ENCODE results near the gene ZBTB18.

The ZBTB18 gene

DNA sequence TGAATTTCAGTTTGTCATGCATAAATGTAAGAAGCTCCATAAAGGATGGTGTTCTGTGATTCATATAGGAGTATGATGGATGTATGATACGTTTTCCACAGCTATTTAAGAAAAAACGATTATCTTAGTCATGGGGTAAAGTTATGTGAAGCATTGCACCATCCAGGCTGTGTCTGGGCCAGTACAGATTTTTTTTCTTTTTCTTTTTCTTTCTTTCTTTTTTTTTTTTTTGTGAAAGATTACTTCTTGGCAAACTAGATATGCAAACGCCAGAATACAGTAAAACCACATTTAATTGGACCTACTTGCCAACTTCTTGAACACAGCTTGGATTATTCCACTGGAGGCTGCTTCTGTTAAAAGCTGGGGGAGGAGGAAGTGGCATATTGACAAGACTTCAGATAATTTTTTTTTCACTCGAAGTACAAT, 14.9 kb downstream of the ZBTB18 start:
- peaks cover 21% of the 10 kb centered on the region for H3K4me1 Mint-ChIP-seq
- no peak overlapping the region for H3K27ac Mint-ChIP-seq
- H3K9me3 Mint-ChIP-seq: no peaks in the 10 kb centered on the region
- H3K4me3 Mint-ChIP-seq: no peak overlapping the region
- H3K27me3 Mint-ChIP-seq: no peaks in the 10 kb centered on the region
- H3K36me3 Mint-ChIP-seq: no peaks in the 10 kb centered on the region

DNA sequence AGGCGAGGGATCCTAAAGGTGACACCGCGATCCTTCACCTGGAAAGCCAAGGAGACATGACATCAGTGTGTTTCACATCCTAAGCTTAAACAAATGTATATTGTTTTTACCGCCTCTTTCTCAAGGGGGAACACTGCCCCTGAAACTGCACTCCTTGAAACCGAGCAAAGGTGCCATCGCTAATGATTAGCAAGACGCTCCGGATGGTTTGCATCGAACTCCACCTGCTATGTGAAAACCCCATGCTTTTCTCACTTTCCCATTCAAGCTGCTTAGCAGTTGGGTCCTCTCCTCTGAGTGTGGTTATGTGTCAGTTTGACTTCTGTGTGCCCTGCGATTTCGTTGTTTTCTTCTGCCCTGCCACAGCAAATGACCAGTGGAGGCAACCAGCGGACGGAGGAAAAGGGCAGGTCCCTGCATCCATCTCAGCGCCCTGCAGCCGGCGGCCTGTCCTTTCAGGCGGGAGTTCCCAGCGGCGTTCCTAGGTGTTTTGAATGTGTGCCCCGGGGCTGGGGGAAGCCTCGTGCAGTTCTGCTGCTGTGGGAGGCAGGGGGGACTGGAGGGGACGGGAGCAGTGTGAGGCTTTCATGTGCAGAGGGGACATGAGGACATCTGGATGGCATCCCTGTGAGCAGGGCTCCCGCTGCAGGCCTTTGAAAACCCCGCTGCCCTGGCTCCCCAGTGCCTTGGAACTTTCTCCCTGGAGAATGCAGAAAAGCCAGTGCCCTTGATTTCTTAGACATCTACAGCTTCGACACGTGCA, 16.1 kb downstream of the ZBTB18 start:
- Mint-ChIP-seq H3K4me3 (no peak overlapping the region), H3K4me1 (peaks cover 21% of the 10 kb centered on the region), H3K27ac (no peak overlapping the region), H3K36me3 (no peaks in the 10 kb centered on the region), H3K9me3 (no peaks in the 10 kb centered on the region), H3K27me3 (no peaks in the 10 kb centered on the region)

DNA sequence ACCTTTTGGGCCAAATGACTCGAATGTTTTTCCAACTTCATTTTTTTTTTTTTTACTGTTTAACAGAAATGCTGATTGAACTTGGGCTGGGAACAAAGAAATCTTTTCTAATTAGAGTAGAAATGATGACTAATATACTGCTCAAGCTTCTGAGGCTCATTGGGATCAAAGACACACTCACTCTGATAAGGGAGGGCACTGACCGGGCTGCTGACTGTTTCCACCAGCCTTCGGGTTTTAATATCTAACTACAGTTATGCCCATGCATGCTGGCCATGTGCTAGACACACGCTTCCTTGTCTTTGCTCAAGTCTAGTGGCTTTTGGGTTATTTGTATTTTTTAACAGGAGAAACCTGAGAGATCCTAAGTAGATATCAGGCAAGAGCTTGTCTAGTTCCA, 16.8 kb downstream of the ZBTB18 start:
- Mint-ChIP-seq H3K27ac (no peak overlapping the region), H3K9me3 (no peaks in the 10 kb centered on the region), H3K4me3 (no peak overlapping the region), H3K4me1 (peaks cover 21% of the 10 kb centered on the region), H3K36me3 (no peaks in the 10 kb centered on the region), H3K27me3 (no peaks in the 10 kb centered on the region)

DNA sequence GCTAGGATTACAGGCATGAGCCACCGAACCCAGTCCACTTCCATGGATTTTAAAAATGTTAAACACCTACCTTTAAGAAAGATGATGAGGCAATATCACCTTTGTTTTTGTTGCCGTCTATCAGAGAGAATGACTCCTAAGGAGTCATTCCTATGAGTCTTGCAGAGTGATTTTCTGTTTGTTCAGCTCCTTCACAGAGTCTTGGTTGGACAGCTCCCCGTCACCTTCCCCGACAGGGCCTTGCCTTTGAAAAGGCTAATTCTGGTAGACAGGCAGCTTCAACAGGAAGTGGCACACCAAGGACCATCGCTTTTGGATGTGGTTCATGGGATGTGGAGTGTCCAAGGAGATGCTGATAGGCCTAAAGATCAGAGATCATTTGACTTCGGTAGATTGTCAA, 17.5 kb downstream of the ZBTB18 start:
- Mint-ChIP-seq H3K27me3 (no peaks in the 10 kb centered on the region), H3K4me3 (no peak overlapping the region), H3K27ac (no peak overlapping the region), H3K36me3 (no peaks in the 10 kb centered on the region), H3K4me1 (peaks cover 21% of the 10 kb centered on the region), H3K9me3 (no peaks in the 10 kb centered on the region)

DNA sequence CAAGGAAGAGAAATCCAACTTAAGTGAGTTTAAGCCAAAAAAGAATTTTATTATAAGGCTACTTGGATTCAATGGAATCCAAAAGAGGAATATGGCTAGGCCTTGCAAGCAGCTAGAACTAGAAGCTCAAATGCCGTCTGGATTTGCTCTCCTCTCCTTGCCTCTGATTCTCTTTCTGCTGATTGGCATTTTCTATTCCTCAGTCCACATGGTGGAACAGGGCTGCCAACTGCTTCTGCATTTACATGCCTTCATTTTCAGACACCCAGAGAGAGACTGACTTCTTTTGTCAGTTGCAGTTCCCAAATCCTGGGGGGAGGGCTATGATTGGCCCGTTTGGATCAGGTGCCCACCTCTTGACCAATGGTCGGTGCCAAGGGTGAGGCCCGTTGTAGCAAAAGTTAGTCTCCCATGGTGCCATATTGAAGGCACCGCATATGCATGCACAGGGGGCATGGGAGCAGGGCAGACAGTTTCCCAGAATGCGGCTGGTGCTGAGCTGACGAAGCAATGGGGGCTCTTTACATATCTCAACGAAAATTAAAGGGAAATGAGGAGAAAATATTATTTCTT, 18.3 kb downstream of the ZBTB18 start:
- Mint-ChIP-seq H3K27ac (no peak overlapping the region), H3K4me3 (no peak overlapping the region), H3K27me3 (no peaks in the 10 kb centered on the region), H3K4me1 (peaks cover 29% of the 10 kb centered on the region), H3K36me3 (no peaks in the 10 kb centered on the region), H3K9me3 (no peaks in the 10 kb centered on the region)

DNA sequence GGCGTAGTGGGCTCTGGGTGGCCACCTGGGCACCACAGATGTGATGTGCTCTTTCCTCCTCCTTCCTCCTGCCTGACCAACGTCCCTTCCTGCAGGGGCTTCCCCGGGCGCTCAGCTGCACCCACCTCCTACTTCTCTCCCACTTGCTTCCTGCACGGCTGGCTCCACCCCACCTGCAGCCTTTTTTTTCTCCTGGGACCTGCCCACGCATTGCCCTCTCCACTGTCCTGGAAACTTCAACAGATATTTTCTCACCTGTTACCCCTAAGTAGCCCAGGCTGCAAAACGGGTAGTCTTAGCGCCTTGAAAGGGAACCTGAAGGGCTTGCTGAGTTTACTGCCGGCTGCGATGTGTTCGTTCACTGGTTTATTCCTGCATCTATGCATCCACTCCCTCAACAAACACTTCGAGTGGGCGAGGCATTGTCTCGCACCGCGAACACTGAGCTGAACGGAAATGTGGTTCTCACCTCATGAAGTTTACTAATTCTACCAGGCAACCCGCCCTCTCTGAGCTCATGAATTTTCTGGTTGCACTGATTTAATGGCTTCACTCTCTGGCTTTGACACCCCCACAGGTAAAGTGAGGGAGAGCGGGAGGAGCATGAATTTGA, 23.6 kb downstream of the ZBTB18 start:
- Mint-ChIP-seq H3K36me3 (no peaks in the 10 kb centered on the region), H3K9me3 (no peaks in the 10 kb centered on the region), H3K27ac (peak overlapping the region; percentile 23), H3K4me3 (peak overlapping the region; percentile 79), H3K27me3 (peaks cover 1% of the 10 kb centered on the region), H3K4me1 (peaks cover 40% of the 10 kb centered on the region)

DNA sequence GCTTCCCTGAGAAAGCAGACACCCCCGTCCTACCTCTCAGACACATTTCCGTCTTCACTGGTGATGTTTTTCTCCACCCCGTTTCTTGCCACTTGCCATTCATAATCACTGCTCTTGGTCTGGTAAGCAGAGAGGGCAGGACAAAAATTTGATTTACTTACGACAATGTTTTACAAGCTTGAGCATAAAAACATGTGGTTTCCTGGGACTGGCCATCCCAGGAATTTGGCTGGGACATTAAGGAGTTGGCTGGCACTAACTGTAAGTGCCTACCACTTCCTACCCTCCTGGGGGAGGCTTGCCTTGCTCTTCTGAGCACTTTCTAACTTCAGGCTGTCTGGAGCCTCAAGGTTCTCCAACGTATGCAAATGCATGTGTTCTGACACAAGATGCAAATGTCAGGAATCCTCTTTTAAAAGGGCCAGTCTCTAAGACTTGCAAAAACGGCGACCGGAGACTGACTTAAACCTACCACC, 24.2 kb downstream of the ZBTB18 start:
- H3K4me1 Mint-ChIP-seq: peaks cover 40% of the 10 kb centered on the region

DNA sequence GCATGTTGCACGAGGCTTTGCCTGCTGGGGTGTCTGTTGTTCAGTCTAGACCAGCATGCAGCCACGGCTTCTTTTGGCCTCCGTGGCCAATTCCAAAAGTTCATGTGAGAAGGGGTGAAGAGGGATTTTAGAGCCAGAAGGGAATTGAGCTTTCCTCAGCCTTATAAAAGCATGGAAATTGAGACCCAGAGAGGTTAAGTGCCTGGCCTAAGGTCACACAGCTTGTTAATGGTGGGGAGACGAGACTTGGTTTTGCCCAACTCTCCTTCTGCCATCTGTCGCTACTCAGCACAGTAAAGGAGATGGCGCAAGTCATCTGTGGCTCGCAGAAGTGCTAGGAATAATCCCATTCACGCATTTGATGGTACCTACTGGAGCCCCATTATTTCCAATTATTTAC, 25.7 kb downstream of the ZBTB18 start:
- H3K4me1 Mint-ChIP-seq: peaks cover 40% of the 10 kb centered on the region
- no peaks in the 10 kb centered on the region for H3K36me3 Mint-ChIP-seq
- H3K27me3 Mint-ChIP-seq: peaks cover 1% of the 10 kb centered on the region
- no peak overlapping the region for H3K4me3 Mint-ChIP-seq
- no peaks in the 10 kb centered on the region for H3K9me3 Mint-ChIP-seq
- H3K27ac Mint-ChIP-seq: no peak overlapping the region

More for the DNA sequence above, 24.2 kb downstream of the ZBTB18 start:
- Mint-ChIP-seq H3K9me3 (no peaks in the 10 kb centered on the region), H3K4me3 (peak overlapping the region; percentile 79), H3K36me3 (no peaks in the 10 kb centered on the region), H3K27ac (peak overlapping the region; percentile 89), H3K27me3 (peaks cover 1% of the 10 kb centered on the region)

DNA sequence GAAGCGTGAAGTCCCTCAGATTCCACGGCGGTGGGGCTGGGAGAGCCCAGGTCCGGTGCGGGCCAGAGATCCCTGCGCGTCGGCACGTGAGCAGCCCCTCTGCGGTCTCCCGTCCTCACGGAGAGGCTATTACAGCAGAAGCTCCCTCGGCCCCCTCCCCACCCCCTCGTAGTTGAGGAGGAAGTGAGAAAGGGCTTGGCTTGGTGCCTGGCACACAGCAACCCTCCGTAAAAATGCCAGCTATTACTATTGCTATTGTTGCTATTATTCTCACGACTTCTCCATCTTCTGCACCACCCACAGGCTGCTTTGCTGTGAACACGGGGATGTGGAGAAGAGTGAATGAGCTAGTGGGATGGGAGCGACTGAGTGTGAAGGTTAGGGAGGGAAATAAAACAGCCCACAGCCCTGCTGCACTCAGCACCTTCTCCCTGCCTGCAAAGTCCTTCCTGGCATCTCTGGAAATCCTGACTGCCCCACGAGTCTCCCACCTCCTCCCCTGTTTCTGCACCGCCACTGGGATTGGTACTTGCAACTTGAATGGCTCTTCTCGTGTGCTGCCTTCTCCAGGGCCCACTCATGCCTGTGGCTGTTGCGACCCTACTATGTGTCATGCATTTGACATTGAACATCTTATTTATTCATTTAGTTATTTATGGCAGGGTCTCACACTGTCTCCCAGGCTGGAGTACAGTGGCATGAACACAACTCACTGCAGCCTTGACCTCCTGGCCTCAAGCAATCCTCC, 26.6 kb downstream of the ZBTB18 start:
- H3K9me3 Mint-ChIP-seq: no peaks in the 10 kb centered on the region
- H3K27me3 Mint-ChIP-seq: peaks cover 1% of the 10 kb centered on the region
- H3K36me3 Mint-ChIP-seq: no peaks in the 10 kb centered on the region
- no peak overlapping the region for H3K4me3 Mint-ChIP-seq
- no peak overlapping the region for H3K27ac Mint-ChIP-seq
- peaks cover 40% of the 10 kb centered on the region for H3K4me1 Mint-ChIP-seq

DNA sequence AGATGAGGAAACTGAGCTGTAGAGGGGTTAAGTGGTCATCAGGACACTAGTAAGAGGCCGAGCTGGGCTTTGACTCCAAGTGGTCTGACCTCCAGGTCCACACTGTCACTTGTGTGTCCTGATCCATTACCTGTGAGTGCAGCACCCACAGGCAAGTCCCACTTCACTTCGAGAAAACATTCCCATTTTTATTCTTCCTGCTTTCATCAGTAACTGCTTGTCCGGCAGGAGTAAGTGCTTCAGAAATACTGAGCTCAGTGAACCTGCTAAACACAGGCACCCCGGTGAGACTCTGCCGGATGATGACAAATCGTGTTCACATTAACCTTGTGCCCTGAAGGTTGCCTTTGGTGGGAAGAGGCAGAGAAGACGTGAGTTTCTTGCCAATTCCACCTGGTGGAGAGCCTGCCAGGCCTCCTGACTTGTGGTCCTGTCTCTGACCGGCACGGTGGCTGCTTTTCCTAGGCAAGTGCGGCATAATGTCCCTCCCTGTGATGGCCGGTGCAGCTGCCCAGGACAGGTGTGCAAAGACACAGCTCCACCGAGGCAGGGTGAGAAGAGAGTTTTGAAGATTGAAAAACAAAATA, 29.4 kb downstream of the ZBTB18 start:
- Mint-ChIP-seq H3K36me3 (no peaks in the 10 kb centered on the region), H3K9me3 (no peaks in the 10 kb centered on the region), H3K27ac (no peak overlapping the region), H3K4me1 (peaks cover 22% of the 10 kb centered on the region), H3K27me3 (peaks cover 1% of the 10 kb centered on the region), H3K4me3 (no peak overlapping the region)

DNA sequence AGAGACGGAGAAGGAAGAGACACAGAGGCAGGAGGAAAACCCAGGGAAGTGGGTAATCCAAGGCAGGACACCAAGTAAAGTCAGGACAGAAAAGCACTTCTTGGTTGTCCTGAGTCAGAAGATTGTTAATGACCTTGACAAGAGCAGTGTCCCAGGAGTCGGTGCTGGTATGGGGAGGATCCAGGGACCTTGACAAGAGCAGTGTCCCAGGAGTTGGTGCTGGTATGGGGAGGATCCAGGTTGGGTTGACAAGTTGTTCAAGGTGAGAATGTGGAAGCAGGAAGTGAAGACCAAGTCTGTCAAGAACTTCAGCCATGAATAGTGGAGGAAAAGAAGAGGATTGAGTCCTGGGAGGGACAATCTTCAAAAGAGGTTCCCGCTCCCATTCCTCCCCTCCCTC, 31.9 kb downstream of the ZBTB18 start:
- Mint-ChIP-seq H3K27ac (no peak overlapping the region), H3K9me3 (no peaks in the 10 kb centered on the region), H3K4me1 (peaks cover 5% of the 10 kb centered on the region), H3K36me3 (no peaks in the 10 kb centered on the region), H3K4me3 (no peak overlapping the region), H3K27me3 (no peaks in the 10 kb centered on the region)

DNA sequence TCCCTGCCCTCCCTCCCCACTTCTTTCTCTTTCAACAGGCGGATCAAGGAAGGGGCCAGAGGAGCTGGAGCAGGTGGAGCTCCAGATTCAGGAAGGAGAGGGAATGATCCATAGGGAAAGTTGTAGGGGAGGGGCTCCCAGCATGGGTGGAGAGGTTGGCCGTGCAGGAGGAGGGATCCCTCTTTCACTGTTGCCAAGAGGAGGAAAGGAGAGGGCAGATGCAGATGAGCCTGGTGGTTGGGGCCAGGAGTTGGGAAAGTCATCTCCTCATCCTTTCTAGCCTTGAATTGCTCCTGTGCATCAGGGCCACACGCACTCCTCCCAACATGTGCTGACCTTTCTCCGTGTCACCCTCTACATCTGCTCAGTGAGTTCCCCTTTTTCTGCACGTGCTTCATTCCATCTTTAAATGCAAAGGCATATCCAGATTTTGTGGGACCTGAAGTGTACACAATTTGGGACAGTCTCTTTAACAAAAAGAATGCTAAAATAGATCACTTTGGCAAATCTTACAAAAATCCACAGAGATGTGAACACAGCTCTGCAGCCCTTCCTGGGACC, 32.4 kb downstream of the ZBTB18 start:
- Mint-ChIP-seq H3K27ac (no peak overlapping the region), H3K4me3 (no peak overlapping the region), H3K4me1 (no peaks in the 10 kb centered on the region)

DNA sequence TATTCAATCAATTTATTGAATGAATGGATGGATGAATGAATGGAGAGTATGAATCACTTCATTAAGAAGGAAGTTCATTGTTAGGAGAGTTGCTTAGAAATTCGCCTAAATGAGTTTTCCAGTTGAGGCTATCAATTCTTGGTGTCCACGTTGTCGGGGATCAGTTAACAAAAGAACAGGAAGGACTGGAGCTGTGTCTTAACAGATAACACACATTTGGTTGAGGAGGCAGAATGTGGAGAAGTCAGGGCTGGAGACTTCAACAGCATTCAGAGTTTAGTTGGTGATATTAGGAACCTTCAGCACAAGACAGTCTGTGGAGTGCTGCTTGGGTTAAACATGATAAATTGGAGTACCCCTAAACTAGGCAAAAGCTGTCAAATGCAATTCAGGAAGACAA, 33.7 kb downstream of the ZBTB18 start:
- Mint-ChIP-seq H3K36me3 (no peaks in the 10 kb centered on the region), H3K27ac (no peak overlapping the region), H3K4me1 (no peaks in the 10 kb centered on the region)

More for the DNA sequence above, 32.4 kb downstream of the ZBTB18 start:
- Mint-ChIP-seq H3K27me3 (no peaks in the 10 kb centered on the region), H3K9me3 (no peaks in the 10 kb centered on the region), H3K36me3 (no peaks in the 10 kb centered on the region)

DNA sequence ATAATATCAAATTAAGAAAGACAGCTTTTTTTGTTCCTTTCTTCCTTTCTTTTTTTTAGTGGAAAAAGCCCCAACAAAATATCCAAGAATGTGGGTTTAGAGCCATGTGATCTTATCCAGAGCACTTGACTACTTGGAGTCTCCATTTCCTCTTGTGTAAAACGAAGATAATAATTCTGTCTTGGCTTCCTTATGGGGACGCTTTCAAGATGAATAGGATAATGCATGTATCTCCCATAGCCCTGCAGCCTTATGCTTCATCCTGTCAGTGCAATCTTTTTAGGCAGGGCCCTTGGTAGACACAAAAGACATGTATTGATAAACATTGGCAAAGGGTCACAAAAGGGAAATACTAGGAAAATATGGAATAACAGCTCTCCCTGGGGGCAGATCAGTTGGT, 34.8 kb downstream of the ZBTB18 start:
- H3K27ac Mint-ChIP-seq: no peak overlapping the region
- no peaks in the 10 kb centered on the region for H3K4me1 Mint-ChIP-seq
- H3K9me3 Mint-ChIP-seq: no peaks in the 10 kb centered on the region
- H3K4me3 Mint-ChIP-seq: no peak overlapping the region
- no peaks in the 10 kb centered on the region for H3K36me3 Mint-ChIP-seq
- no peaks in the 10 kb centered on the region for H3K27me3 Mint-ChIP-seq

More for the DNA sequence above, 33.7 kb downstream of the ZBTB18 start:
- Mint-ChIP-seq H3K27me3 (no peaks in the 10 kb centered on the region), H3K9me3 (no peaks in the 10 kb centered on the region), H3K4me3 (no peak overlapping the region)

DNA sequence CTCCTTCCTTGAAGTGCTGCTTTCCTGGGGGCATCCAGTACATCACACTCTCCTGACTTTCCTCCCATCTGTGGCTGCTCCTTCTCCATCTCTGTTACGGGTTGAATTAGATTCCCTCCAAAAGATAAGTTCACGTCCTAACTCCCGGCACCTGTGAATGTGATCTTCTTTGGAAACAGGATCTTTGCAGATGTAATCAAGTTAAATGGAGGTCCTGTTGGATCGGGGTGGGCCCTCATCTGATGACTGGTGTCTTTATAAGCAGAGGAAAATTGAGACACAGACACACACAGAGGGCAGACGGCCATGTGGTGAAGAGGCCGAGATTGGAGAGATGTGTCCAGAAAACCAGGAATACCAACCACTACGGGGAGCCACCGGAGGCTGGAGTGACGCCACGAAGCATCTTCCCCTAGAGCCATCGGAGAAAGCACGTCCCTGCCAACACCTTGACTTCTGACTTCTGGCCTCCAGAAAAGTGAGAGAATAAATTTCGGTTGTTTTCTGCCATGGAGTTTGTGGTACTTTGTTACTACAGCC, 36.0 kb downstream of the ZBTB18 start:
- no peak overlapping the region for H3K4me3 Mint-ChIP-seq
- no peaks in the 10 kb centered on the region for H3K36me3 Mint-ChIP-seq
- H3K27ac Mint-ChIP-seq: no peak overlapping the region
- no peaks in the 10 kb centered on the region for H3K4me1 Mint-ChIP-seq
- no peaks in the 10 kb centered on the region for H3K9me3 Mint-ChIP-seq
- H3K27me3 Mint-ChIP-seq: no peaks in the 10 kb centered on the region
